Left ventricle myocardium superior (tissue), 1 donor: ENCODE data around the gene PLAAT1. TPM values are rescaled to one million over a fixed set of nuclear protein-coding genes. Genes with fewer than 3 reads are reported as not detected.

Source experiments
- total RNA-seq: library from RNA; stranded (reverse); fragmentation: NEBNext Ultra II Directional; extraction: Animal tissue kit (Norgen Biotek cat#: 25700); gene quantifications from one replicate; pipeline ENCODE4 v1.2.1, GENCODE V29; 2021
- donor health status: DM: no; HTN: yes; CAD: no; lungs with severe emphysema.

PLAAT1 gene
- total RNA-seq, 1 donor from 2014 or later = 4.9 TPM

Other genes starting within 250 kb of the PLAAT1 start
- not detected for gene ATP13A5, start 137.5 kb downstream of the PLAAT1 start, total RNA-seq